Adrenal gland (tissue), 5 donors: ENCODE data around the gene RPS6KL1.

ENCODE experiments used
- CTCF ChIP-seq, 6 experiments: fragments of 450-650 bp in 4 of 6; fragments of 200-600 bp in 2 of 6; sonication (generic) in 1 of 6; IDR thresholded peaks; 1 replicate in 5 of 6; 2 replicates in 1 of 6; pipeline versions ENCODE4 v1.5.1 to v1.8.0; 2016 to 2021; ENCODE audit warnings: antibody characterized with exemption in 6 of 6, mild to moderate bottlenecking in 2 of 6, moderate library complexity in 1 of 6
- POLR2A ChIP-seq, 2 donors: fragments of 450-650 bp; IDR thresholded peaks; one replicate each; pipeline ENCODE4 v1.6.1; 2017; ENCODE audit warnings: antibody characterized with exemption in 2 of 2, mild to moderate bottlenecking in 2 of 2, moderate library complexity in 1 of 2
- donor health status: DM: no; HTN: no; CAD: no.

DNA sequence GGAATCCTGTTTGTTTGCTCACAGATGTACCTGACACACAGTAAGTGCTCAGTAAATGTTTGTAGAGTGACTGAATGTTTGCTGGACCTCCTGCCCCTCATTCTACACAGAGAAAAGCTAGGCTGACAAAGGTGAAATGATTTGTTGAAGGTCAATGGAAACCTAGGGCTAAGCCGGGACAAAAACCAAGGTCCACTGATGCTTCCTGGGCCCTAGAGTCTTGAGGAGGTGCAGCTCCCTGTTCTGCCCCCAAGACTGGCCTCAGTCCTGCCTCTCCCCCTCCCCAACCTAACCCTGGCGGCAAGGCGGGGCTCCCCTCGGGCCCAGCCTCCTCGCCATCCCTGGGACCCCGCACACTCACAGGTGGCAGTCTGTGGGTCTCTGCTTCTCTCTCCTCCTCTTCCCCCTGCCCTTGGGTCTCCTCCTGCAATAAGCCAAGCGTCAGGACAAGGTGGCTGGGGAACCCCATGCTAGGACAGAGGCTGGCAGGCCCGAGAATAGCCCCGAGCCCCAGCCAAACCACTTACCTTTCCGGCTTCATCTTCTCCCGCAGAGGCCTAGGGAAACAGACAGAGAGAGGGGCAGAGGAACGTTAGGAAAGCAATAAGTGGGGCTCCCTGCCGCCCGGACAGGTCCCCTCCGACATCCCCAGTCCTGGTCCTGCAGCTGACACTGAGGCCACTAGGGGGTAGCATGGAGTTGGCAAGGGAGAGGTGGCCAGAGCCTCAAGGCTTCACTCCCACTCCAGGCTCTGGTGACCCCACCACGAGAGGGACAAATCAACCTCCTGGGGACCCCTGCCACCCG lies 23.0 kb upstream of the RPS6KL1 start:
- TF ChIP-seq CTCF (IDR thresholded peaks at IDR 0.05), result peak; percentile 72 to 94 (median 90)
- TF ChIP-seq POLR2A (IDR thresholded peaks at IDR 0.05), result no peak
